Stimulated activated CD4-positive, alpha-beta T cell treated with anti-CD3 and anti-CD28 coated beads, Interleukin-2, amount 100 ng/mL, for 24 hours (primary cell): Measurements from ENCODE around the gene LCN10.
A peak's percentile ranks its signal among the peaks of the same experiment; 100 is the strongest.
"Not testable (repeated sequence)": the region's sequence is repeated elsewhere in the genome, so short reads cannot be mapped to it uniquely, and the experiment has no call there.

Experiments
- DNase-seq, 2 donors: peaks; one replicate each; pipeline ENCODE4 v3.0.0-alpha.2; 2020

LCN10 gene

DNA sequence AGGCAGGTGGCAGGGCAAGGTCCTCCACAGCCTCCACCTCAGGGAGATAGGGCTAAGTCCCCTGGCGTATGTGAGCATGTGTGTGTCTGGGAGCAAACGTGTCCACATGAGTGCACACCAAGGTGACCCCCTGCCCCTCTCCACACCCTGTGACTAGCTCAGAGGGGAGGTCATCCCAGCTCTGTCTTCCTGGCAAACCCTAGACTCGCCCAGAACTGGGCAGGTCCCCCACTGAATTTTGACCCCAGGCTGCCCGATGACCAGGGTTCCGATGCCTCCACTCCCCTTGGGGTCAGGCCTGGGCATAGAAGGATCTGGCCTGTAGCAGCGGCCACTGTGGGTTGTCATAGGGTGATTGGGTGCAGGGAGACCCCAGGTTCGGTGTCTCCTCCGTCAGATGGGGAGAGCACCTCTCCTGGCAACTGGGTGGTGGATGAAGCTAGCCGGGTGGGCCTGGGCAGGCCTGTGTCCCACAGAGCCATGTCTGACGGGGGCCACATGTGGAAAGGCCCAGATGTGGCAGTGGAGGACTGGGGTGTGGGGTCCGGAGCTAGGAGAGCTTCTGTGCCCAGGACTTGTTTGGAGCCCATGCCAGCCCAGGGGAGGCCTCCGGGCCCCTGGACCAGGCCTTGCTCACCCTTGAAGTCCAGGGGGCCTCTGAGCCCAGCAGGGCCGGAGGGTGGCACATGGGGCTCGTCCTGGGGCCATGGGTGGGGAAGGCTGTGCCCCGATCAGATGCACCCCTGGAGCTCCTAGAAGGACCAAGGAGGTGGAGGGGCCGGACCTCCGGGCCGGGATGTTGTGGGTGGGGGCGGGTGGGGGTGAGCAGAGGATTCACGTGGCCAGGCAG is 24.2 kb downstream of the LCN10 start:
- DNase-seq, result no peak

- DNase-seq, result no peak
Observed at GRCh38 chr9:136717399-136717798, 25.3 kb downstream of the LCN10 start.

DNA sequence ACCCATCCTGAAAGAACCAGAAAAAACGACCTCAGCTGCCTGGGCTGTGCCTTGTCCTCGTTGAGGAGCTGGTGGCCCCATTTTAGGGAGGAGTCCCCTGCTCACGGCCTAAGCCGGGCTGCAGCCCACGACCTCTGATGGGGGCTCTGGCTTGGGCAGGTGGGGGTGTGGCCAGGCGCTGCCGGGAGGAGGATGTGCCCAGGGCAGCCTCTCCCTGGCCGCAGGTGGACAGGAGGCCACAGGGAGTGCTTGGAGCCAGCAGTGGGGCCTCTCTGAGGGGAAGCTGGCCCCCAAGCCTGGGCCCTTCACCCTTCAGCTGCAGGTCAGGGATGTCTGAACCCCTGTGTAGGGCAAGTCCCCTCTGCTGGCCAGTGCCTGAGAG is 27.9 kb downstream of the LCN10 start:
- DNase-seq, result no peak

- no peak for DNase-seq
Observed at GRCh38 chr9:136714096-136714892, 28.4 kb downstream of the LCN10 start.

DNA sequence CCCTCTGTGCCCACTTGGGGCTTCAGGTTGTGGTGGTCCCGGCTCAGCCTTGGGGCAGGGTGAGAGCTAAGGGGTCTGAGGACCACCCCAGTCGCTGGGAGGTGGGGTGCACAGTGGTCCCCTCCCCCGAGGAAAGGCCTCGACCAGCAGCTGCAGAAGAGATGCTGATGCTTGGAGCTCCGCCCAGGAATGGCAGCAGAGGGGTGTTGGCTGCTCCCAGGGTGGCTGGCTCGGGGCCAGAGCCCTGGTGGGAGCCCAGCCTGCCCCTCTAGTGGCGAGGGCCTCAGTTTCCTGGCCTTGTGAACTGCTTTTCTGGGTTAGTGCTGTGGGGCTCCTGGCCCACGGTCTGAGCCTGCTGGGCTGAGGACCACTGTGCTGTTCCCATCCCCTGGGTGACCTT is 29.2 kb downstream of the LCN10 start:
- no peak for DNase-seq

DNA sequence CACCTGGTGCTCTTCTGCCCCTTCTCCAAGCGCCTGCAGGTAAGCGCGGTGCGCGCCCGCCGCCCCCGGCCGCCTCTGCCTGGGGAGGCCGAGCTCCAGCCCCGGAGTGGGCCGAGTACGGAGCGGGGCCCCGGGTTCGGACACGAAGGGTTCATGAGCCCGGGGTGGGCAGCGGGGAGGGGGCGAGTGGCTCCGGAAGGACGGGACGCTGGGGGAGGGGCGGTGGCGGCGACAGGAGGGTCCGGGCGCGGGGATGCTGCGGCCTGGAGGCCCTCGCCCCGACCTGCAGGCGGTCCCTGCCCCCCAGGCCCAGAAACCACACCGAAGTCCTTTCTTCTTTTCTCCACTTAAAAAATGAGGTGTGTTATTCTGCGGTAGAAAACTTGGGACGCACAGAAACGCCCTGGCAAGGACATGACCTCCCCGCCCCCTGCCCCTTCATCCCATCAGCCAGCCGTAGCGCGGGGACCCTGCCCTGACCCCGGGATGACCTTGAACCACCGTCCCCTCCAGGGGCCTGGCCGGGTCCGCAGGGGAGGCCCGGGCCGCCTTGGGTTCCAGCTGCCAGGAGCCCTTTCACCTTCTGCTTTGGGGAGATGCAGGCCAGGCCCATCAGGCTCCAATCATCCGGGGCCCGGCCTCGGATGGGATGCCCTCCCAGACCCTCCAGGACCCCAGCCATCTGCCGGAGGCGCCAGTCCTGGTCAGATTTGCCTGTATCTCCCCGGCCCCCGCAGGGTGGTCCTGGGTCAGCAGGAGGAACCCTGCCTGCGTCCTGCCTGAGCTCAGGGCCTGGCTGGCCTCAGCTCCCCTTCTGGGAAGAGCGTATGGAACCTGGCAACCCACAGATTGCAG is 29.8 kb downstream of the LCN10 start:
- DNase-seq, result no peak

GRCh38 chr9:136711751-136712689 is 30.7 kb downstream of the LCN10 start, which contains the start of gene DIPK1B:
Gene DIPK1B, plus strand, starts transcription at chr9:136712572. Its CDS starts 94 bp downstream, at chr9:136712666.
- DNase-seq, result no peak

DNA sequence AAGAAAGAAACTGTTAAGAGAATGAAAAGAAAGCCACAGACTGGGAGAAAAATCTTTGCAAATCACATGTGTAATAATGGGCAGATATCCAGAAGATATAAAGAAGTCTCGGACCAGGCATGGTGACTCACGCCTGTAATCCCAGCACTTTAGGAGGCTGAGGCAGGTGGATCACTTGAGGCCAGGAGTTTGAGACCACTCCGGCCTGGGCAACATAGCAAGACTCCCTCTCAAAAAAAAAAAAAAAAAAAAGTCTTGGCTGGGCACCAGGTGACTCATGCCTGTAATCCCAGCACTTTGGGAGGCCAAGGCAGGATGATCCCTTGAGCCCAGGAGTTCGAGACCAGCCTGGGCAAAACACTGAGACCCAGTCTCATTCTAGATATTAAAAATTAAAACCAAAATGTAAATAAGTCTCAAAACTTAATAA is 31.5 kb downstream of the LCN10 start:
- DNase-seq, result not testable (repeated sequence)

DNA sequence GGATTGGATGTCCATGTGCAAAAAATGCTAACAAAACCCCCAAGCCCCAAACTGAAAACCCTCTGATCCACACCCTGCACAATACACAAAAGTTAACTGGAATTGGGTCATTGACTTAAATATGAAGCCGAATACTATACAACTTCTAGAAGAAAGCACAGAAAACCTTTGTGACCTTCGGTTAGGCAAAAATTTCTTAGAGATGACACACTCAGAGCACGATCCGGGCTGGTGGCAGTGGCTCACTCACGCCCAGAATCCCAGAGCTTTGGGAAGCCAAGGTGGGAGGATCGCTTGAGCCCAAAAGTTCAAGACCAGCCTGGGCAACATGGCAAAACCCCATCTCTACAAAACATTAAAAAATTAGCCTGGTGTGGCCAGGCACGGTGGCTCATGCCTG is 32.2 kb downstream of the LCN10 start:
- DNase-seq, result no peak

- DNase-seq, result no peak
Observed at GRCh38 chr9:136709454-136710109, 33.2 kb downstream of the LCN10 start.

GRCh38 chr9:136707849-136708517 is 34.8 kb downstream of the LCN10 start:
- DNase-seq, result no peak

- DNase-seq, result no peak
Observed at GRCh38 chr9:136707011-136707410, 35.7 kb downstream of the LCN10 start.

GRCh38 chr9:136705564-136705963 is 37.2 kb downstream of the LCN10 start:
- DNase-seq, result no peak

GRCh38 chr9:136704741-136705140 is 38.0 kb downstream of the LCN10 start:
- not testable (repeated sequence) for DNase-seq

GRCh38 chr9:136703276-136703860 is 39.4 kb downstream of the LCN10 start:
- DNase-seq, result no peak

GRCh38 chr9:136701668-136702053 is 41.1 kb downstream of the LCN10 start:
- DNase-seq, result no peak

DNA sequence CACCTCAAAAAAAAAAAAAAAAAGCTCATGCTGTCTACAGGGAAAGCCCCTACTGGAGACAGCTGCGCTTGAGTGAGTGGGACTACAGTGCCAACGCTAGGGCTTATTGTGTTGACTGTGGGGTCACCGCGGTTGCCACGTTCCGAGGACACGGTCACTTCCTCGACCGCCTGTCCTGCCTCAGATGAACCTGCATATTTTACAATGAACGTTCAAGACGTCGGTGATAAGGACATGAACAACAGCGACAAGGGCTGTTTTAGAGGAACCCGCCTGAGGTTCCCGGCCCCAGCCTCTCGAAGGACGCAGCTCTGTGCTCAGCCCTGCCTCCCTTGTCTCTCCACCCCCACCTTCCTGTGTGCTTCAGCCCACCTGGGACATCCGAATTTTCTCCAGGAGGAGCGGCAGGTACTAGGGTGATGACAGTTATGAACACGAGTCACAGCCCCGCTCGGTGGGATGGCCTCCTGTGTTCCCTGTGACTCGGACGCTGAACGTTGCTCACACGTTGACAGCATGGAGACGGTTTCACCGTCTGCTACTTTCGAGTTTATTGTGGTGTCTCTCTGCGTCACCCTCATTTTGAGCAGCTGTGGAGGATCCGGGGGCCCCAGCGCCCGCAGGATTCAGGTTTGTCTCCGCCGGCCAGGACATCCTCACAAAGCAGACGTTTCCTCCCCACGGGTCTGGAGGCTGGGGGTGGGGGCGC is 41.6 kb downstream of the LCN10 start:
- peak; percentile 76 to 77 for DNase-seq

- no peak for DNase-seq
Observed at GRCh38 chr9:136700304-136700703, 42.4 kb downstream of the LCN10 start.

DNA sequence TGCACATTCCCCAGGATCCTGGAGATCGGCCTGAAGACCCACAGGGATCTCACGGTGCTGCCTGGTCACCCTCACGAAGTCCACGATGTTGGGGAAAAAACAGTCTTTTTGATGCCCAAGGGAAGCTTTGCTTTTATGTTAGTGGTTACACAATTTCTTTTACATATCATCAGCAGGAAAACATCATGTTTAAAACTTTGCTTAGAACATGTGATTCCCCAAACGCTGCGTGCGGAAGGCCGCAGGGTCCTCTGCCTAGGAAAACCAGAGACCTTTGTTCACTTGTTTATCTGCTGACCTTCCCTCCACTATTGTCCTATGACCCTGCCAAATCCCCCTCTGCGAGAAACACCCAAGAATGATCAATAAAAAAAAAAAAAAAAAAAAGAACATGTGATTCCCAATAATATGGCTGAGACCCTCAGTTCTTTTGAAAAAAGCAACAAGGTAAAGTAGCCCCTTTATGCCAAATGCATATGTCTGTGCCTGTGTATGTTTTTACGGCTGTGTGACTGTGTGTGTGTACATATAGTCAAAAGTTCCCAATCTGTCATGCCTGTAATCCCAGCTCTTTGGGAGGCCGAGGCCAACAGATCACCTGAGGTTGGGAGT is 44.0 kb downstream of the LCN10 start:
- no peak for DNase-seq
